GM12874 (cell line): Measurements from ENCODE around the gene MEPCE.

Experiments used
- TF ChIP-seq, protein P1 (sequence below): IDR thresholded peaks from 2 replicates; pipeline ENCODE4 v1.5.1; 2011; ENCODE audit warnings: low read depth, mild to moderate bottlenecking, control low read depth, low read length, moderate library complexity; ENCODE audit not compliant: insufficient read depth

The MEPCE gene

DNA sequence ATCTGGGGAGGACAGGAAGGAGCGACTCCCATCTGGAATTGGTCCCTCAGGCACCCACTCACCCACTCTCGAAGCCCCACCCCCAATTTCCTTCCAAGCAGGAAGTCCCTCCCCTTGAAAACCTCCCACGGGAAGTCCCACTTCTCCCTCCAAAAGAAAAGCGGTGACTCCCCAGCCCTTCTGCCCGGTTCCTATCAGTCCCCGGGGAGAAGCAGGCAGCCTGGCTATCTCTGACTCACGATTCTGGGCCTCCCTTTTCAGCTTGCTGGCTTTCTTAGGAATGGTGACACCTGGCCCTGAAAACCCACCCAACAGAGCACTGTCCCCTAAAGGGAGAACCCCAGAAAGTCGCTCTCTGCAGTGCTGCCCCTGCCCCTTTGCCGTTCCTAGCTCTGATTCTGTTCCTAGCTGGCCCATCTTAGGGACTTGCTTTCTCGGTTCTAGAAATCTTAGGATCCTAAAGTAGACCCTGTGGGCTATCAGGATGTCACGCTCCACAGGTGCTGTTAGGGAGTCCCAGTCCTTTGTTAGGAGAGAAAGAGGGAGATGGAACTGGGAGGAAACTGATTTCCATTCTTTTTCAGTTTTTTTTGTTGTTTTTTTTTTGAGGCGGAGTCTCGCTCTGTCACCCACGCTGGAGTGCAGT, 43.3 kb downstream of the MEPCE start:
- TF ChIP-seq, protein P1, sequence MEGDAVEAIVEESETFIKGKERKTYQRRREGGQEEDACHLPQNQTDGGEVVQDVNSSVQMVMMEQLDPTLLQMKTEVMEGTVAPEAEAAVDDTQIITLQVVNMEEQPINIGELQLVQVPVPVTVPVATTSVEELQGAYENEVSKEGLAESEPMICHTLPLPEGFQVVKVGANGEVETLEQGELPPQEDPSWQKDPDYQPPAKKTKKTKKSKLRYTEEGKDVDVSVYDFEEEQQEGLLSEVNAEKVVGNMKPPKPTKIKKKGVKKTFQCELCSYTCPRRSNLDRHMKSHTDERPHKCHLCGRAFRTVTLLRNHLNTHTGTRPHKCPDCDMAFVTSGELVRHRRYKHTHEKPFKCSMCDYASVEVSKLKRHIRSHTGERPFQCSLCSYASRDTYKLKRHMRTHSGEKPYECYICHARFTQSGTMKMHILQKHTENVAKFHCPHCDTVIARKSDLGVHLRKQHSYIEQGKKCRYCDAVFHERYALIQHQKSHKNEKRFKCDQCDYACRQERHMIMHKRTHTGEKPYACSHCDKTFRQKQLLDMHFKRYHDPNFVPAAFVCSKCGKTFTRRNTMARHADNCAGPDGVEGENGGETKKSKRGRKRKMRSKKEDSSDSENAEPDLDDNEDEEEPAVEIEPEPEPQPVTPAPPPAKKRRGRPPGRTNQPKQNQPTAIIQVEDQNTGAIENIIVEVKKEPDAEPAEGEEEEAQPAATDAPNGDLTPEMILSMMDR = no peak

DNA sequence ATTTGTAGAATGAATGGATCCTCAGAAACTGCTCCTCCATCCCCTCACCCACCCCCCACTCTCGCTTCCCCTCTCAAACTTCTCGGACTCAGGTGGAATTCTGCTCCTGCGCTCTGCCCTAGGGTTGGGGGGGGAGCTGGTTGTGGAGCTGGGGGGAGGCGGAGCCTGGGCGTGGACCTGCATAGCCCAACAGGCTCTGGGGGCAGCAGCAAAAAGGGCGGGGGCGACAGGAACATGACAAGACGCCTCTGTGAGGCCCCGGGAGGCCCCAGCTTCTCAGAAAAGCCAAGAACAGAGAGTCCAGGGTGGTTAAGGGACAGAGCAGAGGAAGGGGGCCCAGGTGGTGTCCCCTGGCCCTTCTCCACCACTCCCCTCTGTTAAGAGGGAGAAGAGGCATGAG, 45.9 kb downstream of the MEPCE start:
- TF ChIP-seq, protein P1 = no peak

DNA sequence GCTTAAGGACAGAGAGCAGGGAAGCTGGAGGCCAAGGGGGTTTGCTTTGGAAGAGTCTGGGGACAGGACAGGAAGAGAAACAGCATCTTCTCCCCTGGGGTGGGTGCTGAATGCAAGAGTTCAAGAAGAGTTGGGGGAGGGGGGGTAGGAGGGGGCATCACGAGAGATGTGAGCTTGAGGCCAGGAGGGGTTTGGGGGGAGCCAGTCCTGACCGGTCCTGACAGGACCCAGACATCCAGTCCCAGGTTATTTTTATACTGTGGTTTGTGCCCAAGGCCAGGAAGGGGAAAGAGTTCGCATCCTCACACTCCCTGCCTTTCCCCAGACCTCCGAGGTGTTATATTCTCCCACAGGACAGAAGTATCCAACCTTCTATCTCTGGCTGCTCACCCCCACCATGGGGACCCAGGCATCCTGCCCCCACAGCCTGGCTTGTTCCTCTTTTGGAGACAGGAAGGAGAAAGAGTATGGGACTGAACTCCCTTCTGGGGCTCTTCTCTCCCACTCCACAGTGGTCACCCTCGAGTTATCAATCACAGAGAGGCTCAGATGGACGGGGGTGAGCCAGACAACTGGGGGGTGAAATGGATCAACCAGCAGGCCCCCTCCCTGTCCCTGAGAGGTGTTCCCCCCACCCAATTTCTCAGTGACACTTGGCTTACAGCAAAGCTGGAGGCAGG, 46.6 kb downstream of the MEPCE start:
- TF ChIP-seq, protein P1 = no peak

DNA sequence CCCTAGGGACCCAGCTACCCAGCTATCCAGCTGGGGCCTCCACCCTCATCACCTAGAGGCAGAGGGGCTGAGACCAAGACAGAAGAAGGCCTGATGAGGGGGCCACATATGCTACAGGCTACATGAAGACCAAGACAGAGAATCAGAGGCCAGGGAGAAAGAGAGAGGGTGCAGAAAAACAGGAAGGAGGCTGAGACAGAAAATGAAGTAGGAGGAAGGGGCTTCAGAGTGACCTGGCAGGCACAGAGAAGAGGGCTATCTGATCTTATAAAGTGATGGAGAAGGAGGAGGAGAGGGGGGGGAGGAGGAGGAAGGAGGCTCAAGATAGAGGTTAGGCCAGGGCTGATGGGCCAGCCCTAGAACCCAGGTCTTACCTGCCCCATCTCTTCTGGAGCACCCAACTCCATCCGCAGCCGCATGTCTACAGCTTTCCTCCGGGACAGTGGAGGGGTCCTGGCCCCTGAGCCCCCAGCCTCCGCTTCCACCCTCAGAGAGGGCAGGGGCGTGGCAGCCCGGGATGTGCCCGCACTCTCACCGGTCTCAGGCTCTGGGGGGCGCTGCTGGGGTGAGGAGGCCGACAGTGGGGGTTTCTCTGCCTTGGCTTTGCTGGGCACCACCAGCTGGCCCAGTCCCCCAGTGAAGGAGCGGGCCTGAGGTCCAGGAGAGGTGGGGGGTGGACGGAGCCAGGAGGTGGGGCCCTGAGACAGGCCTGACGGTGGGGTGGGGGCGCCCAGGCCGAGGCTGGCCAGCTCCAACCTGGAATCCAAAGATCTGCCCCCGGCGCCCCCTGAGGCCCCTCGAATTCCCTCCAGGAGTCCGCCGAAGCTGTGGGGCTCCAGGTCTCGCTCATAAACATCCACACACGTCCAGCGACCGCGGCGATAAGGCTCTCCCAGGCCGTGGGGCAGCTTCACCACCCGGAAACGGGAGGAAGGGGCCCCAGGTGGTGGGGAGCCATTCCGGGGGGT, 47.6 kb downstream of the MEPCE start:
- TF ChIP-seq, protein P1 = peak; percentile 65

DNA sequence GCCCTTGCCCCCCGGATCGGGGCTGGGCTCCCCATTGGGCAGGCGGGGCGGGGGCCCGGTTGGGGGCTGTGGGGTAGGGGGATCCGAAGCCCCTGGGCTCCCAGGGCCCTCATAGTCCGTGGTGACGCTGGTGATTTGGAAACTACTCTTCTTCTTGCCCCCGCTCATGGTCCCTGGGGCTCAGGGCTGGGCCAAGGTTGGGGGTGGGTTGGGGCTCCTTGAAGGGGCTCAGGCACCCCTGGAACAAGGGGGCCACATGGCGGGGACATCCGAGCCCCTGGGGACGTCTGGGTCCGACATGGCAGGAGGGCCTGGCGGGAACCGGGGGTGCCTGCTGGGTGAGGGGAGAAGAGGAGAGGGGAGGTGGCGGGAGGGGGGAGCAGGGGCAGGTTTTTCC, 48.2 kb downstream of the MEPCE start:
- TF ChIP-seq, protein P1 = no peak

DNA sequence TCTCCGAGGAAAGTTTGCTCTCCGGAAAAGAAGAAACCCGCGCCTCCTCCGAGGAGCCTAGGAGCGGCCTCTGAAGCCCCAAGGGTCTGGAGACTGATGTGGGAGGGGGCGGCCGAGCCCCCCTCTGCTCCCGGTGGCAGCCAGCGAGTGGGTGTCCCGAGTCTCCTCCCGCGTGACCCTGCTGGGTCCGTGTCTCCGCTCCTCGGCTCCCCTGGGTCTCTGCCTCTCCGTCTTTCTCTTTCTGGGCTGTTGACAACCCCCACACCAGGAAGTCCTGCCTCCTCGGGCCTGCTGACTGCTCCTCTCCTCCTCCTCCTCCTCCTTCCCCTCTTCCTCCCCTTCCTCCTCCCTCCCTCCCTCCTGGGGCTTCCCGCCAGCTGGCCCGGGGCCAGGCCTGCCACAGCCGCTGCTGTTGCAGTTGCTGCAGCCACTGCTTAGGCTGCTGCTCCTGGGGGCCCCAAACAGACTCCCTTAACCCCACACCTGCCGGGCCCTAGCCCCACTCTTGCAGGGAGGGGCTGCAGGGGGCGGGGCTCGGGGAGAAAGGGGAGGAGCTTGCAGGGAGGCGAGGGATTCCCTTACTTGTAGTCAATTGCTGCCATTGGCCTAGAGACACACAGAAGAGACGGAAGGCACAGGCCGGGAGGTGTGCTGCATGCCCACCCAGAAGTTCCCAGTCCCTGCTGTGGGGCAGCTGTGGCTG, 49.5 kb downstream of the MEPCE start, which contains the start of gene TSC22D4:
TSS of gene TSC22D4 (minus strand) at position 257 of the 703 bp plus-strand sequence. CDS start 1,176 bp downstream, outside the sequence.
- TF ChIP-seq, protein P1 = no peak
